Measurements from ENCODE around the gene CARS1. TPM values are rescaled to one million over a fixed set of nuclear protein-coding genes. Genes with fewer than 3 reads are reported as not detected.

The CARS1 gene
- total RNA-seq, 6 donors from 2014 or later, result 28.9 to 54.1 (median 43.0) TPM

GRCh38 chr11:3008746-3009336 is 48.4 kb downstream of the CARS1 start:
- ATAC-seq (ENCODE audit: low FRiP score in 2 of 2), result no peak
- 95 to 97% methylated on average over 7 to 9 of the region's 9 CpGs for WGBS, 2 donors
- no peak for DNase-seq
- Histone ChIP-seq H3K4me3 (no peak overlapping the region), H3K36me3 (peaks cover 9 to 93% (median 63%) of the 10 kb centered on the region in 4 donors), H3K27me3 (no peaks in the 10 kb centered on the region), H3K4me1 (peaks cover 0 to 9% (median 0%) of the 10 kb centered on the region in 4 donors), H3K27ac (no peak overlapping the region), H3K9me3 (no peaks in the 10 kb centered on the region)
- TF ChIP-seq POLR2A (IDR thresholded peaks at IDR 0.05) (no peak), POLR2AphosphoS5 (IDR thresholded peaks at IDR 0.05) (no peak), EP300 (IDR thresholded peaks at IDR 0.05) (no peak)
- TF ChIP-seq, protein P1, sequence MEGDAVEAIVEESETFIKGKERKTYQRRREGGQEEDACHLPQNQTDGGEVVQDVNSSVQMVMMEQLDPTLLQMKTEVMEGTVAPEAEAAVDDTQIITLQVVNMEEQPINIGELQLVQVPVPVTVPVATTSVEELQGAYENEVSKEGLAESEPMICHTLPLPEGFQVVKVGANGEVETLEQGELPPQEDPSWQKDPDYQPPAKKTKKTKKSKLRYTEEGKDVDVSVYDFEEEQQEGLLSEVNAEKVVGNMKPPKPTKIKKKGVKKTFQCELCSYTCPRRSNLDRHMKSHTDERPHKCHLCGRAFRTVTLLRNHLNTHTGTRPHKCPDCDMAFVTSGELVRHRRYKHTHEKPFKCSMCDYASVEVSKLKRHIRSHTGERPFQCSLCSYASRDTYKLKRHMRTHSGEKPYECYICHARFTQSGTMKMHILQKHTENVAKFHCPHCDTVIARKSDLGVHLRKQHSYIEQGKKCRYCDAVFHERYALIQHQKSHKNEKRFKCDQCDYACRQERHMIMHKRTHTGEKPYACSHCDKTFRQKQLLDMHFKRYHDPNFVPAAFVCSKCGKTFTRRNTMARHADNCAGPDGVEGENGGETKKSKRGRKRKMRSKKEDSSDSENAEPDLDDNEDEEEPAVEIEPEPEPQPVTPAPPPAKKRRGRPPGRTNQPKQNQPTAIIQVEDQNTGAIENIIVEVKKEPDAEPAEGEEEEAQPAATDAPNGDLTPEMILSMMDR (IDR thresholded peaks at IDR 0.05), result no peak

DNA sequence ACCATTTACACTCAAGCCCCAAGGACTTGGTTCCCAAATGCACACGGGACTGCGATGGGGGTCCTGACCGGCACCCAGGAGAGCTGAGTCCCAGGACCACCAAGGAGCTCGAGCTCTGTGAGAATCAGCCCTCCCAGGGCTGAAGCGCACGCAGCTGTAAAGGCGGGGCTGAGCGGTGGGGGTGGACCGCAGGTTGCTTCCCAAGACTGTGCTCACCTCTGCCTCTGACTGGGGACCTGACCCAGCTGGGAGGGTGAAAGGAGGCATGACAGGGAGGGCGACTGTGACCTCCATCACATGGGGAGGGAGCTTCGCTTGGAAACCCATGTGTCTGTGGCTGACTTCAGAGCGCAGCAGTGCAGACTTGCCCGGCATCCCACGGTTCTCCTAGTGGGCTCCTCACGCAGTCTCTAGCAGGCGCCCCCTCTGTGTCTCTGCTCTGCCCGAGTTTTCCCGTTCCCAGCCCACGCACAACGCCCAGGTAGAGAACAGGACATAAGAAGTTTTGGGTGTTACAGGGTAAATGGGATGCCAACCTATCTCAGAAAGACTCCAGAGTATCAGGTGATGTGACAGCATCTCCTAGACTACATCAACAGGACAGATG is 49.7 kb downstream of the CARS1 start:
- H3K27ac ChIP-seq, result peak overlapping the region in 2 of 4 donors; percentile 20 to 63
- peak overlapping the region in 1 of 4 donors; percentile 41 for H3K4me3 ChIP-seq
- no peaks in the 10 kb centered on the region for H3K9me3 ChIP-seq
- peaks cover 9 to 94% (median 67%) of the 10 kb centered on the region in 4 donors for H3K36me3 ChIP-seq
- H3K27me3 ChIP-seq, result no peaks in the 10 kb centered on the region
- H3K4me1 ChIP-seq, result peaks cover 0 to 9% (median 2%) of the 10 kb centered on the region in 4 donors
- ATAC-seq (ENCODE audit: low FRiP score in 2 of 2) (no peak), DNase-seq (peak in 1 of 2 donors; percentile 53)
- TF ChIP-seq POLR2AphosphoS5 (IDR thresholded peaks at IDR 0.05), result no peak
- TF ChIP-seq, protein P1 (IDR thresholded peaks at IDR 0.05), result no peak
- no peak for TF ChIP-seq EP300 (IDR thresholded peaks at IDR 0.05)
- TF ChIP-seq POLR2A (IDR thresholded peaks at IDR 0.05), result no peak
- 91 to 92% methylated on average over 10 to 20 of the region's 20 CpGs for WGBS, 2 donors

GRCh38 chr11:3006505-3007260 is 50.5 kb downstream of the CARS1 start:
- DNase-seq (peak; percentile 76 to 89), ATAC-seq (ENCODE audit: low FRiP score in 2 of 2) (peak; percentile 54 to 87)
- peaks cover 5 to 94% (median 67%) of the 10 kb centered on the region in 4 donors for H3K36me3 ChIP-seq
- no peaks in the 10 kb centered on the region for H3K27me3 ChIP-seq
- H3K9me3 ChIP-seq, result no peaks in the 10 kb centered on the region
- 67 to 85% methylated on average over 13 to 21 of the region's 21 CpGs for WGBS, 2 donors
- peak overlapping the region in 3 of 4 donors; percentile 3 to 41 (median 4) for H3K4me3 ChIP-seq
- H3K27ac ChIP-seq, result peak overlapping the region in 2 of 4 donors; percentile 20 to 69
- peaks cover 0 to 9% (median 2%) of the 10 kb centered on the region in 4 donors for H3K4me1 ChIP-seq
- TF ChIP-seq POLR2A (IDR thresholded peaks at IDR 0.05) (peak in 1 of 4 donors; percentile 33), POLR2AphosphoS5 (IDR thresholded peaks at IDR 0.05) (no peak), EP300 (IDR thresholded peaks at IDR 0.05) (no peak)
- TF ChIP-seq, protein P1 (IDR thresholded peaks at IDR 0.05), result no peak

- no peaks in the 10 kb centered on the region for H3K9me3 ChIP-seq
Measured at GRCh38 chr11:3004481-3004880, 52.7 kb downstream of the CARS1 start.

More at GRCh38 chr11:3004481-3004880, 52.7 kb downstream of the CARS1 start:
- DNase-seq (peak in 1 of 2 donors; percentile 21), ATAC-seq (ENCODE audit: low FRiP score in 2 of 2) (no peak)
- H3K27ac ChIP-seq, result no peak overlapping the region
- peaks cover 0 to 9% (median 2%) of the 10 kb centered on the region in 4 donors for H3K4me1 ChIP-seq
- no peak overlapping the region for H3K4me3 ChIP-seq
- no peak for TF ChIP-seq POLR2A (IDR thresholded peaks at IDR 0.05)
- TF ChIP-seq POLR2AphosphoS5 (IDR thresholded peaks at IDR 0.05), result no peak
- WGBS, 2 donors, result 95 to 97% methylated on average over 10 of the region's 10 CpGs
- H3K27me3 ChIP-seq, result no peaks in the 10 kb centered on the region
- peaks cover 9 to 94% (median 67%) of the 10 kb centered on the region in 4 donors for H3K36me3 ChIP-seq
